ENCODE data around the gene SND1. TPM values are rescaled to one million over a fixed set of nuclear protein-coding genes. Genes with fewer than 3 reads are reported as not detected.

The SND1 gene
- total and polyA plus RNA-seq, 2 donors (not counting 1 experiment from before 2014, with no cell fraction given): 44.4 to 165 TPM

GRCh38 chr7:127765150-127765549 is 113.2 kb downstream of the SND1 start:
- intact Hi-C loops (cut with micrococcal nuclease): no loop called here
- Histone ChIP-seq H4K20me1 (ENCODE audit: control insufficient read depth, insufficient read depth, low read length, poor library complexity, severe bottlenecking) (peaks cover 28% of the 10 kb centered on the region), H3K4me1 (ENCODE audit: control insufficient read depth in 2 of 2, insufficient read depth in 2 of 2, low read length in 2 of 2) (peaks cover 2 to 5% of the 10 kb centered on the region in 2 donors), H2AFZ (ENCODE audit: insufficient read depth, low read depth, low read length, poor library complexity, severe bottlenecking) (no peak overlapping the region), H3K9me3 (ENCODE audit: control extremely low read depth in 1 of 3, control insufficient read depth in 2 of 3, insufficient read depth in 1 of 3, low read length in 2 of 3) (no peaks in the 10 kb centered on the region), H3K4me2 (replicated peaks; ENCODE audit: low read depth, low read length, poor library complexity, severe bottlenecking) (no peak overlapping the region), H3K9ac (ENCODE audit: low read length) (no peak overlapping the region), H3K36me3 (replicated peaks in 1 of 2; ENCODE audit: control extremely low read depth in 1 of 2, control insufficient read depth in 1 of 2, extremely low read depth in 1 of 2, insufficient read depth in 2 of 2, low read length in 1 of 2) (no peaks in the 10 kb centered on the region), H3K4me3 (ENCODE audit: control extremely low read depth in 1 of 5, extremely low read depth in 1 of 5, insufficient read depth in 1 of 5, low read depth in 2 of 5, low read length in 4 of 5) (no peak overlapping the region), H3K27me3 (replicated peaks in 1 of 4; ENCODE audit: control extremely low read depth in 1 of 4, control insufficient read depth in 3 of 4, insufficient read depth in 4 of 4, low read length in 3 of 4) (no peaks in the 10 kb centered on the region), H3K27ac (ENCODE audit: low read length in 2 of 2) (no peak overlapping the region), H3K79me2 (ENCODE audit: control insufficient read depth, insufficient read depth, low read length) (peaks cover 15% of the 10 kb centered on the region)
- ChIA-PET POLR2A (no interaction called here), CTCF (no interaction called here)
- no CpG with 5 or more reads among the region's 3 CpGs for WGBS (ENCODE audit: insufficient coverage)
- H3K27ac Mint-ChIP-seq: no peak overlapping the region
- DNase-seq (no peak), ATAC-seq (ENCODE audit: low read depth) (no peak)
- H3K4me3 Mint-ChIP-seq: no peak overlapping the region
- TF ChIP-seq EZH2 (IDR thresholded peaks at IDR 0.05; ENCODE audit: borderline replicate concordance, insufficient read depth, low read depth, low read length, poor library complexity, severe bottlenecking) (no peak), CTCF (IDR thresholded peaks at IDR 0.05) (no peak)
- peaks cover 19% of the 10 kb centered on the region for H3K4me1 Mint-ChIP-seq
- H3K9me3 Mint-ChIP-seq (ENCODE audit: insufficient read depth): peaks cover 4% of the 10 kb centered on the region
- H3K27me3 Mint-ChIP-seq: no peaks in the 10 kb centered on the region

- H3K4me3 ChIP-seq (ENCODE audit: control extremely low read depth in 1 of 5, extremely low read depth in 1 of 5, insufficient read depth in 1 of 5, low read depth in 2 of 5, low read length in 4 of 5): no peak overlapping the region
- TF ChIP-seq CTCF (IDR thresholded peaks at IDR 0.05) (no peak), EZH2 (IDR thresholded peaks at IDR 0.05; ENCODE audit: borderline replicate concordance, insufficient read depth, low read depth, low read length, poor library complexity, severe bottlenecking) (no peak)
- Mint-ChIP-seq H3K9me3 (ENCODE audit: insufficient read depth) (peaks cover 4% of the 10 kb centered on the region), H3K4me1 (peaks cover 26% of the 10 kb centered on the region), H3K27me3 (no peaks in the 10 kb centered on the region), H3K4me3 (no peak overlapping the region), H3K27ac (no peak overlapping the region)
- H3K27ac ChIP-seq (ENCODE audit: low read length in 2 of 2): no peak overlapping the region
- H3K36me3 ChIP-seq (replicated peaks in 1 of 2; ENCODE audit: control extremely low read depth in 1 of 2, control insufficient read depth in 1 of 2, extremely low read depth in 1 of 2, insufficient read depth in 2 of 2, low read length in 1 of 2): no peaks in the 10 kb centered on the region
- H3K27me3 ChIP-seq (replicated peaks in 1 of 4; ENCODE audit: control extremely low read depth in 1 of 4, control insufficient read depth in 3 of 4, insufficient read depth in 4 of 4, low read length in 3 of 4): no peaks in the 10 kb centered on the region
- peaks cover 22% of the 10 kb centered on the region for H4K20me1 ChIP-seq (ENCODE audit: control insufficient read depth, insufficient read depth, low read length, poor library complexity, severe bottlenecking)
- peaks cover 15% of the 10 kb centered on the region for H3K79me2 ChIP-seq (ENCODE audit: control insufficient read depth, insufficient read depth, low read length)
- H3K4me2 ChIP-seq (replicated peaks; ENCODE audit: low read depth, low read length, poor library complexity, severe bottlenecking): no peak overlapping the region
- CTCF ChIA-PET: interaction anchor here (0.8 kb wide), 1 partner anchor 59 kb away, joined by 3 read pairs; no protein-coding TSS in a partner anchor
- H3K9me3 ChIP-seq (ENCODE audit: control extremely low read depth in 1 of 3, control insufficient read depth in 2 of 3, insufficient read depth in 1 of 3, low read length in 2 of 3): no peaks in the 10 kb centered on the region
- intact Hi-C loops (cut with micrococcal nuclease): no loop called here
- no peak overlapping the region for H2AFZ ChIP-seq (ENCODE audit: insufficient read depth, low read depth, low read length, poor library complexity, severe bottlenecking)
- no peak for ATAC-seq (ENCODE audit: low read depth)
- POLR2A ChIA-PET: no interaction called here
- no peak overlapping the region for H3K9ac ChIP-seq (ENCODE audit: low read length)
- no peak for DNase-seq
- whole genome bisulfite sequencing (ENCODE audit: insufficient coverage): no CpG with 5 or more reads among the region's 4 CpGs
- H3K4me1 ChIP-seq (ENCODE audit: control insufficient read depth in 2 of 2, insufficient read depth in 2 of 2, low read length in 2 of 2): peaks cover 2 to 5% of the 10 kb centered on the region in 2 donors
These were observed 115.0 kb downstream of the SND1 start for GRCh38 chr7:127766831-127767459.

Data from B cell (primary cell).